Psoas muscle (tissue), 8 donors: Measurements from ENCODE around the gene WLS. TPM values are rescaled to one million over a fixed set of nuclear protein-coding genes. Genes with fewer than 3 reads are reported as not detected.
A peak's percentile ranks its signal among the peaks of the same experiment; 100 is the strongest.

Experiments
- ATAC-seq, 4 donors: fragments of 200-7000 bp; cut with Tn5 transposase; one replicate each; pipeline ENCODE4 v1.9.1; 2020; ENCODE audit warnings: moderate library complexity in 3 of 4, mild to moderate bottlenecking in 2 of 4
- DNase-seq, 2 donors: peaks; one replicate each; pipeline ENCODE4 v3.0.0-alpha.2; 2020
- H3K27ac ChIP-seq: fragments of 200-600 bp; one replicate; pipeline ENCODE4 v1.8.0; 2022
- H3K27me3 ChIP-seq, 3 donors: fragments of 200-600 bp in 1 of 3; one replicate each; pipeline versions ENCODE4 v1.6.1 to v1.8.0; 2013 to 2022; ENCODE audit warnings: low read length in 2 of 3, mild to moderate bottlenecking in 2 of 3, moderate library complexity in 1 of 3; ENCODE audit not compliant: insufficient read depth in 3 of 3
- H3K36me3 ChIP-seq, 2 donors: fragments of 200-600 bp in 1 of 2; one replicate each; pipeline versions ENCODE4 v1.6.1 to v1.8.0; 2013 to 2022; ENCODE audit warnings: low read depth in 1 of 2, mild to moderate bottlenecking in 1 of 2, moderate library complexity in 1 of 2; ENCODE audit not compliant: insufficient read depth in 1 of 2
- H3K4me1 ChIP-seq: fragments of 200-600 bp; one replicate; pipeline ENCODE4 v1.8.0; 2022
- H3K4me3 ChIP-seq: fragments of 200-600 bp; one replicate; pipeline ENCODE4 v1.8.0; 2022; ENCODE audit warnings: mild to moderate bottlenecking
- H3K9me3 ChIP-seq: fragments of 200-600 bp; one replicate; pipeline ENCODE4 v1.8.0; 2022
- WGBS, 3 donors: extraction: QIAGEN DNeasy Blood & Tissue Kit; methylation state at CpG; one replicate each; pipeline versions ENCODE4 v1.1.6 to v1.1.7; 2013; 5-methylcytosine and 5-hydroxymethylcytosine counted together
- intact Hi-C, 2 donors: fragments of 100-400 bp; cut with DNase I; formaldehyde crosslinking; loops; one replicate each; pipeline versions ENCODE4 v1.11.0 to v1.14.2; 2022
- polyA plus RNA-seq, 3 donors: library from polyadenylated mRNA; stranded (reverse); fragments of 200-250 nt; gene quantifications; one replicate each; pipeline ENCODE4 v1.2.3, GENCODE V29; 2013
- total RNA-seq, 4 donors: library from RNA; stranded (reverse); fragmentation: NEBNext Ultra II Directional in 2 of 4; extraction: Animal tissue kit (Norgen Biotek cat#: 25700) in 2 of 4; gene quantifications; one replicate each; pipeline versions ENCODE4 v1.2.1 to v1.2.4, GENCODE V29; 2021 to 2023
- TF ChIP-seq, protein P1 (sequence below): fragments of 200-600 bp; IDR thresholded peaks from one replicate; pipeline ENCODE4 v1.8.0; 2022; ENCODE audit warnings: antibody characterized with exemption
- donor health status: healthy with polysubstance abuse.
- donor health status: DM: no; HTN: no; CAD: no; lungs with moderate emphysema.
- donor health status: Bipolar disorder and iron deficiency.
- donor health status: healthy.
- donor health status: DM: yes; HTN: yes; CAD: no.
- donor health status: DM: no; HTN: no; CAD: no.
- donor health status: DM: no; HTN: no; CAD: no.
- donor health status: DM: yes; HTN: yes; CAD: no.

Gene WLS
- total and polyA plus RNA-seq, 7 donors = 3.1 to 32.3 (median 15.2) TPM

DNA sequence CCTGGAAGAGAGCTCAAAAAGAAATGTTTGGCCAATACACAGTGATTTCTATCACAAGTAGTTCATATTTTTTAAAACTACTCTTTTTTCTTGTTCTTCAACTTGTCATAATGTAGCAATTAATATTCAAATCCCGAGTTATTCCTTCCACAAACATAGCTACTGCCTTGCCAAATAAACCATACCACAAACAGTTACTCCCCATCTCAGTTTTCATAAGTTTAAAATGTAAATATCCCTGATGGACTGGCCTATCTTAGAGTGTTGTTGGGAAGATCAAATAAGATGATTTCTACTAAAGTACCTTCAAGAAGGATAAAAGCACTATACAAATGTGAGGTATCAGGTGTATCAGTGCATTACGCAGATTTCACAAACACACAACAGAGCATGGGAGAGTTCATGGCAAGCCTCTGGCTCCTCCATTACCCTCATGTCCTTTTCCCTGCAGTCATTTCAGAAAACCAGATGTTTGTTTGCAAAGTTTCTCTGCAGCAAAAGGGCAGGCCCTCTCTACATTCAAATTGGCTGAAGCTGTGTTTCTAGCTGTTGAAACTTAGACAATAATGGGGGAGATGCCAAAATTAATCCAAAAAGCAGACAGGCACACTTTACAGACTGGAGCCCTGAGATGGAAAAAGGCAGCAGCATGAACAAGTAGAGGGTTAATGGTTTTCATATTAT is 16.1 kb downstream of the WLS start:
- peaks cover 44% of the 10 kb centered on the region for H3K4me1 ChIP-seq
- TF ChIP-seq, protein P1, sequence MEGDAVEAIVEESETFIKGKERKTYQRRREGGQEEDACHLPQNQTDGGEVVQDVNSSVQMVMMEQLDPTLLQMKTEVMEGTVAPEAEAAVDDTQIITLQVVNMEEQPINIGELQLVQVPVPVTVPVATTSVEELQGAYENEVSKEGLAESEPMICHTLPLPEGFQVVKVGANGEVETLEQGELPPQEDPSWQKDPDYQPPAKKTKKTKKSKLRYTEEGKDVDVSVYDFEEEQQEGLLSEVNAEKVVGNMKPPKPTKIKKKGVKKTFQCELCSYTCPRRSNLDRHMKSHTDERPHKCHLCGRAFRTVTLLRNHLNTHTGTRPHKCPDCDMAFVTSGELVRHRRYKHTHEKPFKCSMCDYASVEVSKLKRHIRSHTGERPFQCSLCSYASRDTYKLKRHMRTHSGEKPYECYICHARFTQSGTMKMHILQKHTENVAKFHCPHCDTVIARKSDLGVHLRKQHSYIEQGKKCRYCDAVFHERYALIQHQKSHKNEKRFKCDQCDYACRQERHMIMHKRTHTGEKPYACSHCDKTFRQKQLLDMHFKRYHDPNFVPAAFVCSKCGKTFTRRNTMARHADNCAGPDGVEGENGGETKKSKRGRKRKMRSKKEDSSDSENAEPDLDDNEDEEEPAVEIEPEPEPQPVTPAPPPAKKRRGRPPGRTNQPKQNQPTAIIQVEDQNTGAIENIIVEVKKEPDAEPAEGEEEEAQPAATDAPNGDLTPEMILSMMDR = no peak
- H3K9me3 ChIP-seq = no peaks in the 10 kb centered on the region
- intact Hi-C loops = no loop called here
- DNase-seq = no peak
- H3K27ac ChIP-seq = no peak overlapping the region
- H3K4me3 ChIP-seq = no peak overlapping the region
- no peak for ATAC-seq
- 72 to 77% (median 76%) methylated on average over 2 of the region's 2 CpGs for WGBS, 3 donors
- no peaks in the 10 kb centered on the region for H3K27me3 ChIP-seq
- H3K36me3 ChIP-seq = no peaks in the 10 kb centered on the region

DNA sequence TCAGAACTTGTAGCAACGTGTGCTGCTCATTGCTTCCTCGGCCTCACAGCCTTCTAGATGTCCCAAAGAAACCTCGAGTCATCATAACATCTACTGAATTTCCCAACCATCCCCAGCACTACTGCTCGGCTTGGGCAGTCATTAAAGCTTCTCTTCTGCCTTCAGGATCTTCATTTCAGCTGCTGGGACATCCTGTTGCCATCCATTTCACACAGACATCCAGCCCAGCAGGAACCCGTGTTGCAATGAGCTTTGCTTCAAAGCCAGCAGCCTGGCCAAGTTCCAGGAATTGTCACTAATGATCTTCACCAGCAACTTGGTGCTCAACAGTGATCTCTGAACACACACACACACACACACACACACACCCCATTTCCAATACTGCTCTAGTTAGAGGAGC is 18.5 kb downstream of the WLS start:
- H3K4me1 ChIP-seq = peaks cover 27% of the 10 kb centered on the region
- DNase-seq = peak; percentile 74 to 88
- no peak overlapping the region for H3K4me3 ChIP-seq
- TF ChIP-seq, protein P1 = no peak
- no peaks in the 10 kb centered on the region for H3K9me3 ChIP-seq
- H3K27me3 ChIP-seq = no peaks in the 10 kb centered on the region
- ATAC-seq = peak in 3 of 4 donors; percentile 87 to 90 (median 88)
- WGBS, 3 donors = 32 to 42% (median 34%) methylated on average over 5 of the region's 5 CpGs
- H3K27ac ChIP-seq = no peak overlapping the region
- intact Hi-C loops = no loop called here
- no peaks in the 10 kb centered on the region for H3K36me3 ChIP-seq

DNA sequence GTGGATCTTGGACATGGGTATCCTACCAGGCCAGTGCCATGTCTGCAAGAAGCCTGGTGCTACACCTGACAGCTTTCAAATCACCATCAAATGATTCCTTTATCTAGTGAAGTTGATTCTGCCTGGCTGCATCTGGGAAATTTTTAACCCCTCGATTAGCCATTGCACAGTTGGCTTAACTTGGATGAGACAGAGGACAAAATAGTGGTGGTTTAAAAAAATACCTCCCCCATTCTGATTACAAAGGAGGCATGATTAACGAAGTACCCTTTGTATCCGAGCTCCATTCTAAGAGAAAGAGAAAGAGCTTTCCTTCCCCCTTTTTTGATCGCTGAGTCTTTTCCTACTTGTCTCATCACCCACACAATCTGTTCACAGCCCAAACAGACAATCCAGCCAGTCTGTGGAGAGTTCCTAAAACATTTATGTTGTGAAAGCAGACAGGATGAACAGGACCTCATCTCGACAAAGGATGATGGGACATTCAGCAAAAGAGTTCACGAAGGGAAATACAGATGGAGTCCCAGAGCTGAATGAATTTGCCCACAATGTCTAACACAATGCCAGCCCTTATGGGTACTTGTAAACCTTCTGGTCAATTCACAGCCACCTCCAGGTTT is 20.5 kb downstream of the WLS start:
- Histone ChIP-seq H3K36me3 (no peaks in the 10 kb centered on the region), H3K4me3 (no peak overlapping the region), H3K9me3 (no peaks in the 10 kb centered on the region), H3K27me3 (no peaks in the 10 kb centered on the region), H3K4me1 (peaks cover 27% of the 10 kb centered on the region), H3K27ac (no peak overlapping the region)
- ATAC-seq = no peak
- 88 to 98% (median 96%) methylated on average over 6 of the region's 6 CpGs for WGBS, 3 donors
- no peak for DNase-seq
- TF ChIP-seq, protein P1 = no peak
- intact Hi-C loops = no loop called here

GRCh38 chr1:68210829-68211228 is 21.5 kb downstream of the WLS start:
- TF ChIP-seq, protein P1 = no peak
- 94 to 100% (median 95%) methylated on average over 2 of the region's 2 CpGs for WGBS, 3 donors
- no peaks in the 10 kb centered on the region for H3K9me3 ChIP-seq
- no peak overlapping the region for H3K4me3 ChIP-seq
- peaks cover 30% of the 10 kb centered on the region for H3K4me1 ChIP-seq
- no peaks in the 10 kb centered on the region for H3K27me3 ChIP-seq
- no peaks in the 10 kb centered on the region for H3K36me3 ChIP-seq
- no peak overlapping the region for H3K27ac ChIP-seq
- no peak for ATAC-seq
- no peak for DNase-seq
- intact Hi-C loops = no loop called here

GRCh38 chr1:68210027-68210426 is 22.3 kb downstream of the WLS start:
- intact Hi-C loops = no loop called here
- no peak for ATAC-seq
- Histone ChIP-seq H3K4me3 (no peak overlapping the region), H3K27me3 (no peaks in the 10 kb centered on the region), H3K4me1 (peaks cover 28% of the 10 kb centered on the region), H3K9me3 (no peaks in the 10 kb centered on the region), H3K27ac (no peak overlapping the region), H3K36me3 (no peaks in the 10 kb centered on the region)
- DNase-seq = no peak
- TF ChIP-seq, protein P1 = no peak
